ENCODE data around the gene TTLL13.
"Not testable (repeated sequence)": the region's sequence is repeated elsewhere in the genome, so short reads cannot be mapped to it uniquely, and the experiment has no call there.

The TTLL13 gene

DNA sequence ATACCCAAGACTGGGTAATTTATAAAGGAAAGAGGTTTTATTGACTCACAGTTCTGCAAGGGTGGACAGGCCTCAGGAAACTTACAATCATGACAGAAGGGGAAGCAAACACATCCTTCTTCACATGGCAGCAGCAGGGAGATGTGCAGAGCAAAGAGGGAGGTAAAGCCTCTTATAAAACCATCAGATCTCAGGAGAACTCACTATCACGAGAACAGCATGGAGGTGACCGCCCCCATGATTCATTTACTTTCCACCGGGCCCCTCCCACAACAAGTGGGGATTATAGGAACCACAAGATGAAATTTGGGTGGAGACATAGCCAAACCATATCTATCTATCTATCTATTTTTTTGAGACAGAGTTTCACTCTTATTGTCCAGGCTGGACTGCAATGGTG is 10.0 kb upstream of the TTLL13 start:
- no peak overlapping the region for H3K4me3 ChIP-seq (ENCODE audit: low read length)
- TF ChIP-seq ZNF274 (IDR thresholded peaks at IDR 0.05; ENCODE audit: low read depth, low read length): no peak

DNA sequence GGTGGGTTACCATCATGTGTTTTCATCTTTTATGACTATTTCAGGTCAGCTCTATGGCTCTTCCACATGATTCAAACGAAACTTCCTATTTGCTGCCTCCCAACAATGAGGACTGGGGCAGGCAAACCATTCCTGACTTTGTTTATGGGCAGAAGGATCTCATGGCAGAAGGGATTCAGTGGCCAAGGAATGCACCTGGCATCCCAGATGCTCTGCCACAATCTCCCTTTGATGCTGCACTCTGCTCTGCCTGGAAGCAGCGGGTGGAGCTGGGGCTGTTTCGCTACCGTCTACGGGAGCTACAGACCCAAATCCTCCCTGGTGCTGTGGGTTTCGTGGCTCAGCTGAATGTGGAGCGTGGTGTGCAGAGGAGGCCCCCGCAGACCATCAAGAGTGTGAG is 8.5 kb upstream of the TTLL13 start:
- no peak for TF ChIP-seq ZNF274 (IDR thresholded peaks at IDR 0.05; ENCODE audit: low read depth, low read length)
- H3K4me3 ChIP-seq (ENCODE audit: low read length): no peak overlapping the region

DNA sequence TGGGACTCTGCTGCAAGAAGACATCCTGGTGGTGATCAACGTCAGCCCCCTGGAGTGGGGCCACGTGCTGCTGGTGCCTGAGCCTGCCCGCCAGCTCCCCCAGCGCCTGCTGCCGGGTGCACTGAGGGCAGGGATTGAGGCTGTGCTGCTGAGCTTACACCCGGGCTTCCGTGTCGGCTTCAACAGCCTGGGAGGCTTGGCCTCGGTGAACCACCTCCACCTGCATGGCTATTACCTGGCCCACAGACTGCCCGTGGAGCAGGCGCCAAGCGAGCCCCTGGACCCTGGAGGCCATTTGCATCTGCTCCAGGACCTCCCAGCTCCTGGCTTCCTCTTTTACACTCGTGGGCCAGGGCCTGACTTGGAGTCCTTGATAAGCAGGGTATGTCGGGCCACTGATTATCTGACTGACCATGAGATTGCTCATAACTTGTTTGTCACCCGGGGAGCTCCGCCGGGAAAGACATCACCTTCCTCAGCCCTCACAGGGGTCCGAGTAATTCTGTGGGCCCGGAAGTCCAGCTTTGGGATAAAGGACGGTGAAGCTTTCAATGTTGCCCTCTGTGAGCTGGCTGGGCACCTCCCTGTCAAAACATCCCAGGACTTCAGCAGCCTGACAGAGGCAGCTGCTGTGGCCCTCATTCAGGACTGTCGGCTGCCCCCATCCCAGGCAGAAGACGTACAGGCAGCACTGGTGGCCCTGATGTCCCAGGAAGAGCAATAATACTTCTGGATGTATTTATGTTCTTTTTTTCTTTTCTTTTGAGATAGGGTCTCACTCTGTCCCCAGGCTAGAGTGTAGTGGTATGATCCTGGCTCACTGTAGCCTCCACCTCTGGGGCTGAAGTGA is 7.8 kb upstream of the TTLL13 start:
- no peak for TF ChIP-seq ZNF274 (IDR thresholded peaks at IDR 0.05; ENCODE audit: low read depth, low read length)
- no peak overlapping the region for H3K4me3 ChIP-seq (ENCODE audit: low read length)

DNA sequence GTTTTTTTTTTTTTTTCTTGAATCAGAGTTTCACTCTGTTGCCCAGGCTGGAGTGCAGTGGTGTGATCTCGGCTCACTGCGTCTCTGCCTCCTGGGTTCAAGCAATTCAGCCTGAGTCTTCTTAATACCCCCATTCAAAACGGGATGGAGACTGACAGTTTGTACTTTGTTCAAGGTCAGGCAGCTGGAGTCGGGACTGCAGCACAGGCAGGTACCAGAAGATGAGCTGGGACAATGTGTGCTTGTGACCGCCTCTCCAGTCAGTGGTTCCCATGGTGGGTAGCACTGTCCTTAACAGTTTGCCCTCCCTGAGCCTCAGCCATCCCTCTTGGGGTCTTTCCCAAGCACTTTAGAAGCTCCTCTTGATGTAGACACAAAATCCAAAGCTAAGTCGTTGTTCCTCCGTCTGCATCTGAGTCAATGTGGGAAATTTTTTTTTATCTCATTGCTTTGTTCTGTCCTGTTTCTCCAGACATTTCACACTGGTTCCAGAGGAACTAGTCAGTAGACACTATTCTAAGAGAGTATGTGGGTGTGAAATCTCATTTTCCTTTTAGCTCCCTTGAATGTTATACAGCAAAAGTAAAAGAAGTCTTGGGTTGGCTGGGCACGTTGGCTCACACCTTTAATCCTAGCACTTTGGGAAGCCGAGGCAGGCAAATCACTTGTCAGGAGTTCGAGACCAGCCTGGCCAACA is 5.3 kb upstream of the TTLL13 start:
- TF ChIP-seq ZNF274 (IDR thresholded peaks at IDR 0.05; ENCODE audit: low read depth, low read length): no peak

DNA sequence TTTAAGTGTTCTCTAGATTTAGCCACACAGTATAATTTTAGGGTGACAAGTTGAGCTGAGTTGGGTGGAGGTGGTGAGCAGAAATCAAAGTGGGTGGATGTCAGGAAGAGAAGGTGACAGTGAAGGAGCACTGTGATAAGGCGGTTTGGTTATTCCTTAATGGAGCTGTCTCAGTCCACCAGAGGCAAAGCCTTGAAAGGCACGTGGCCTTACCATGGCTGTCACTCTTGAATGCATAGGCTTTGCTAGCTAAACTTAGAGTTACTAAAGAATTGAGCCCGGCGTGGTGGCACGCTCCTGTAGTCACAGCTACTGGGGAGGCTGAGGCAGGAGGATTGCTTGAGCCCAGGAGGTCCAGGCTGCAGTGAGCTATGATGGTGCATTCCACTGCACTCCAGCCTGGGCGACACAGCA is 560 bp upstream of the TTLL13 start:
- no peak overlapping the region; the same call in 1 of the 2 replicates for H3K4me3 ChIP-seq (ENCODE audit: low read length)
- TF ChIP-seq ZNF274 (IDR thresholded peaks at IDR 0.05; ENCODE audit: low read depth, low read length): no peak

More for the DNA sequence above, 5.3 kb upstream of the TTLL13 start:
- H3K4me3 ChIP-seq (ENCODE audit: low read length): no peak overlapping the region

DNA sequence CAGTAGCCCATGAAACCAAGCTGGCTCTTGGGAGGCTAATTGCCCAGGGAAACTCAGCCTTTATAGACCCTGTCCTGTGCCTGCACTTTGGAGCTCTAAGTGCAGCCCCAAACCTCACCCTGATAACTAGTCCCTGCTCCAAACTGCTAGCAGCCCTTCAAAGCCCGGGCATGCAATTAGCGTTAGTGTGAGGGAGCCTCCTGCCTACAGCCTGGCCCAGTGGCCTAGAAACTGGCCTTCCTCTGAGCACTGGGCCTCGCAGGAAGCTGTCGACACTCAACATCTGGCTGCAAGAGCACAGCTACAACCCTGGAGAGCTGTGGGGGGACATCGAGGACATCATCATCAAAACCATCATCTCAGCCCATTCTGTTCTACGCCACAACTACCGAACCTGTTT is 8.4 kb downstream of the TTLL13 start:
- H3K4me3 ChIP-seq (ENCODE audit: low read length): no peak overlapping the region
- TF ChIP-seq ZNF274 (IDR thresholded peaks at IDR 0.05; ENCODE audit: low read depth, low read length): no peak

DNA sequence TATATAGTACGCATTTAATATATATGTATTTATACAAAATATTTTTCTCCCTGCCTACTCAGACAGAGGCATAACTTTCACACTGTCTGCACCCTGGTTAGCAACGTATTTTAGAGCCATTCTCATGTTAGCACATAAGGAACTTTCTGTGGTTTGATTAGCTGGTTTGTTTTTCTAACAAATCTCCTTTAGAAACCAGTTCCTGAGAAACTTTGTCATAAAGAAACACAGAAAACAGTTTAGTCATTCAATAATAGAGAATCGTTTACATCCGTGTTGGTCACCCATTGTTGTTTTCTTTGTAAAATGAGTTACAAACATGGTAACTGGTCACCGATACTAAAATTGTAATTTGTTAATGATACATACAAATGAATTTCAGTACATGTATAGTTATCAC is 10.2 kb downstream of the TTLL13 start:
- H3K4me3 ChIP-seq (ENCODE audit: low read length): no peak overlapping the region
- no peak for TF ChIP-seq ZNF274 (IDR thresholded peaks at IDR 0.05; ENCODE audit: low read depth, low read length)

DNA sequence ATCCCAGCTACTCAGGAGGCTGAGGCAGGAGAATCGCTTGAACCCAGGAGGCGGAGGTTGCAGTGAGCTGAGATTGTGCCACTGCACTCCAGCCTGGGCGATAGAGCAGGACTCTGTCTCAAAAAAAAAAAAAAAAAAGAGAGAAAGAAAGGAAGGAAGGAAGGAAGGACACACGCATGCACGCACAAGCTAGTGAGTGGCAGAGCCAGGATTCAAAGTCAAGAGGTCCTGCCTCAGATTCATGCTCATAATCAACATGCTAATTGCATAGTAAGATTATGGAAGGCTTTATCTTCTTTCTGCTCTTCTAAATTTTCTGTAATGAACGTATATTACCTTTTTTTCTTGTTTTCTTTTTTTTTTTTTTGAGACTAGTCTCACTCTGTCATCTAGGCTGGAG is 11.4 kb downstream of the TTLL13 start:
- H3K4me3 ChIP-seq (ENCODE audit: low read length): not testable (repeated sequence)

DNA sequence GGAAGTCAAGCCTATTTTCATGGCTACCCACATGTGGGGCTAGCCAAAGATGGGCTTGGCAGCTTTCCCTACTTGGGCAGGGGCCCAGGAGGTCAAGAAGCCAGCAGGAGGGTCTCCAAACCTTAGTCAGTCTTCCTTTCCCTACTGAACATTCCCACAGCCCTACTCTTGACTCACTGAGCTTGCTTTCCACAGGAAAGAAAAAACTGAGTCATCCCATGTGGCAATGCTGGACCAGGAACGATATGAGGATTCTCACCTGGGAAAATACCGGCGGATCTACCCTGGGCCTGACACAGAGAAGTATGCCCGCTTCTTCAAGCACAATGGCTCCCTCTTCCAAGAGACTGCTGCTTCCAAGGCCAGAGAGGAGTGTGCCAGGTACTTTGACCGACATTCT is 12.5 kb downstream of the TTLL13 start:
- no peak overlapping the region for H3K4me3 ChIP-seq (ENCODE audit: low read length)
- no peak for TF ChIP-seq ZNF274 (IDR thresholded peaks at IDR 0.05; ENCODE audit: low read depth, low read length)

DNA sequence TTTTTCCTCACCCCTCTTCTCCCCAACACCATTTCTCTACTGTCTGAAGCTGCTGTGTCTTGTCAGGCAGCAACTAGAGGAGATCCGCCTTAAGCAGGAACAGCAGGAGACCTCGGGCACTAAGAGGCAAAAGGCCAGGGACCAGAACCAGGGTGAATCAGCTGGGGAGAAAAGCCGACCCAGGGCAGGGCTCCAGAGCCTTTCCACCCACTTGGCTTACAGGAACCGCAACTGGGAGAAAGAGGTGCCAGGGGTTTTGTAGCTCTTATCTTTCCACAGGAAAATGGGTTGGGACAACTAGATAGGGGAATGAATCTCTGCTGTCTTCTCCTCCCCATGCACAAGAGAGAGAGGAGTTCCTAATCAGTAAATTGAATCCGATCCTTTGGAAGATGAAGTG is 13.1 kb downstream of the TTLL13 start:
- H3K4me3 ChIP-seq (ENCODE audit: low read length): no peak overlapping the region
- TF ChIP-seq ZNF274 (IDR thresholded peaks at IDR 0.05; ENCODE audit: low read depth, low read length): no peak

DNA sequence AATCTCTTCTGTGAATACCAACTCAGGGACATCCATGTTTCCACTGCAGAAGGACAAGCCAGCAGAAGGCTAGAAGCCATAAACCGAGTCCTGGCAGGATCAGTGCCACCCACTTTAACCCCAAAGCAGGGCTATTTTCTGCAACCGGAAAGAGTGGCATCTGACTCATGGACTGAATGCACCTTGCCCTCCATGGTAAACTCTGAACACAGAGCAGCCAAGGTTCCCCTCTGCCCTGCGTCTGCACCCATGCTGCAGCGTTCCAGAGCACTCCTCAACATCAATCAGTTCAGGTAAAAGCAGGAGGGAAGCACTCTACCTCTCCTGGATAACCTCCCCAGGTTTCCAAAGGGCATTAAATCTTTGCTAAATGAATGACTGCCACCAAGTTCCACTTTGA is 15.3 kb downstream of the TTLL13 start:
- TF ChIP-seq ZNF274 (IDR thresholded peaks at IDR 0.05; ENCODE audit: low read depth, low read length): no peak
- peak overlapping the region; percentile 74 for H3K4me3 ChIP-seq (ENCODE audit: low read length)

DNA sequence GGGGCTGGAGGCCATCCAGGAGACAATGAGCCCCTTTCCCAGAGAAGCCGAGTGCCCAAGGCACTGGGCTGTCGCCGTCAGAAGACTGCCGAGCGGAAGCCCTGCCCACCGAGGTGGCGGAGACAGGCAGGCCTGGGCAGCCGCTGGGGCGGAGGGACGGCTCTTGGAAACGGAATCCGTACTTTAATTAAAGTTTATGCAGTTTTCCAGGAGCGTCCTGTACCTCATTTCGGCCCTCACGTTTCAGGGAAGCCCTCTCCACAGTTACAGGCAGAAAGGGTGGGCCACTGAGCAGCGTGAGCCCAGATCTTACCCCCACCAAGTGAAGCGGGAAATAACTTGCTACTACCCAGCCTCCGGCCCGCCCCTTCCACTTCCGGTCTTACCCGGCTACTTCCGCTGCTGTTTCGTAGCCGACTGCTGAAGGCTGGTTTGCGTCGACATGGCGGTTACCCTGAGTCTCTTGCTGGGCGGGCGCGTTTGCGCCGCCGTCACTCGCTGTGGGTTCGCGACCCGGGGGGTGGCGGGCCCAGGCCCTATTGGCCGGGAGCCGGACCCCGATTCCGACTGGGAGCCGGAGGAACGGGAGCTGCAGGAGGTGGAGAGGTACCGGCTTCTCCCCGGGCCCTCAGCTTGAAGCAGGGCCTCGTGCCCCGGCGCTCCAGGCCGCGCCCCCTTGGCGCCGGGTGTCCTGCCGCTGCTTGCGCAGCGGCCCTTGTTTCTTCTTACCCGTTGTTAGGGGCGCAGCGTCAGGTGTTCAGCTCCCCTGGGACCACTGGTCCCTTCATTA is 16.1 kb downstream of the TTLL13 start, which contains the start of gene NGRN:
Gene NGRN, plus strand, starts transcription at position 402 of the 790 bp plus-strand sequence. Its CDS starts 41 bp downstream, at position 443.
- H3K4me3 ChIP-seq (ENCODE audit: low read length): peak within 1 kb of the TSS; percentile 74
- TF ChIP-seq ZNF274 (IDR thresholded peaks at IDR 0.05; ENCODE audit: low read depth, low read length): no peak

DNA sequence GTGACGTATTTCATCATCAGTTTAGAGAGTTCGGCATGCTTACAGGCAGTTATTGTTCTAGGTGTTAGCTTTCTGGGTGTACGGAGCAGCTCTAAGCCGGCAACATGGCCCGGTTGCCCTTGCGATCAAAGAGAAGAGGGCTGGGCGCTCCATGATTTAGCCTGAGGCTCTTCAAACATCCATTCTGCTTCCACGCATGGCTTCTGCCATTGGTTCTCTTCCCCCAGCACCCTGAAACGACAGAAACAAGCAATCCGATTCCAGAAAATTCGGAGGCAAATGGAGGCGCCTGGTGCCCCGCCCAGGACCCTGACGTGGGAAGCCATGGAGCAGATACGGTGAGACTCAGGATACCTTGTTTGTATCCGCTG is 16.7 kb downstream of the TTLL13 start:
- peak overlapping the region; percentile 74 for H3K4me3 ChIP-seq (ENCODE audit: low read length)
- TF ChIP-seq ZNF274 (IDR thresholded peaks at IDR 0.05; ENCODE audit: low read depth, low read length): no peak

DNA sequence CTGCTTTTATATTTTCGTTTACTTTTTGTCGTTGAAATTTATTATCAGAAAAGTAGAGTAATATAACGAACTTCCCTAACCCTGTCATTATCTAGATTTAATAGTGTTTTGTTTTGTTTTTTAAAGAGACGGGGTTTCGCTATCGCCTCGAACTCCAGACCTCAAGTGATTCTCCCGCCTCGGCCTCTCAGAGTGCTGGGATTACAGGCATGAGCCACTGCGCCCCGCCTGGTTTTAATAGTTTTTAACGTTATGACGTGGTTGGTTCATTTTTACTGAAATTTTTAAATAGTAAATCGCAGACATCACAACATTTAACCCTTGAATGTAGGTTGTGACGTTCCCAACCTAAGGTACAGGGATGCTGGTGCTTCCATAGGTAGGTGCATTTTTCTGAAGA is 17.1 kb downstream of the TTLL13 start:
- H3K4me3 ChIP-seq (ENCODE audit: low read length): peak overlapping the region; percentile 74
- no peak for TF ChIP-seq ZNF274 (IDR thresholded peaks at IDR 0.05; ENCODE audit: low read depth, low read length)

All from GM08714 (cell line).